Keratinocyte (primary cell): ENCODE data around the gene ACO2.

ENCODE experiments used
- CTCF ChIP-seq, 3 experiments: IDR thresholded peaks in 1 of 3; conservative IDR thresholded peaks in 1 of 3; optimal IDR thresholded peaks in 1 of 3; 2 replicates in 2 of 3; 3 replicates in 1 of 3; pipeline versions ENCODE3 to v1.5.1; 2011; ENCODE audit warnings: low read length in 3 of 3, mild to moderate bottlenecking in 3 of 3, moderate library complexity in 2 of 3, control low read depth in 1 of 3, inconsistent platforms in 1 of 3; ENCODE audit not compliant: insufficient read depth in 2 of 3; ENCODE audit errors: extremely low read depth in 1 of 3
- EZH2 ChIP-seq: IDR thresholded peaks from one replicate; pipeline ENCODE4 v1.6.1; 2012; ENCODE audit warnings: inconsistent platforms, mild to moderate bottlenecking, low read length, moderate library complexity

- TF ChIP-seq EZH2 = no peak
- no peak for TF ChIP-seq CTCF (optimal IDR thresholded peaks at IDR 0.05 in 1 of 3, IDR thresholded peaks at IDR 0.05 in 1 of 3, conservative IDR thresholded peaks at IDR 0.05 in 1 of 3; ENCODE audit: extremely low read depth in 1 of 3, insufficient read depth in 2 of 3, low read length in 3 of 3)
Measured at GRCh38 chr22:41537203-41537602, 68.3 kb downstream of the ACO2 start.
